GM18870 (cell line): ENCODE measurements around the gene TMEM94.

Source experiments
- ATAC-seq: cut with Tn5 transposase; IDR thresholded peaks from one replicate; pipeline ENCODE4 v1.9.1; 2021; ENCODE audit warnings: moderate library complexity; ENCODE audit not compliant: unreplicated experiment

The TMEM94 gene

GRCh38 chr17:75524269-75524969 lies 68.0 kb downstream of the TMEM94 start:
- ATAC-seq: no peak

- no peak for ATAC-seq
These were observed 68.8 kb downstream of the TMEM94 start, which contains the start of gene LLGL2 for GRCh38 chr17:75524970-75525805. Gene LLGL2 (plus strand): TSS chr17:75525697. CDS start chr17:75543427, 17,730 bp downstream.

- ATAC-seq: no peak
These were observed 69.5 kb downstream of the TMEM94 start for GRCh38 chr17:75525806-75526554.

- ATAC-seq: no peak
These were observed 70.3 kb downstream of the TMEM94 start for GRCh38 chr17:75526555-75527270.

GRCh38 chr17:75530837-75531720 lies 74.6 kb downstream of the TMEM94 start:
- no peak for ATAC-seq

GRCh38 chr17:75531721-75532072 lies 75.3 kb downstream of the TMEM94 start:
- ATAC-seq: no peak

GRCh38 chr17:75535119-75535537 lies 78.7 kb downstream of the TMEM94 start:
- ATAC-seq: no peak

GRCh38 chr17:75535871-75536270 lies 79.4 kb downstream of the TMEM94 start:
- no peak for ATAC-seq

GRCh38 chr17:75536366-75536765 lies 79.9 kb downstream of the TMEM94 start:
- ATAC-seq: no peak

GRCh38 chr17:75539967-75540729 lies 83.7 kb downstream of the TMEM94 start:
- no peak for ATAC-seq

GRCh38 chr17:75540923-75541503 lies 84.6 kb downstream of the TMEM94 start:
- ATAC-seq: no peak

GRCh38 chr17:75542229-75542628 lies 85.8 kb downstream of the TMEM94 start:
- no peak for ATAC-seq

- ATAC-seq: no peak
These were observed 86.4 kb downstream of the TMEM94 start for GRCh38 chr17:75542728-75543336.

GRCh38 chr17:75544250-75544649 lies 87.8 kb downstream of the TMEM94 start:
- ATAC-seq: no peak

- no peak for ATAC-seq
These were observed 89.7 kb downstream of the TMEM94 start for GRCh38 chr17:75546181-75546580.

- ATAC-seq: no peak
These were observed 90.7 kb downstream of the TMEM94 start for GRCh38 chr17:75547091-75547490.

- no peak for ATAC-seq
These were observed 92.4 kb downstream of the TMEM94 start for GRCh38 chr17:75548813-75549212.
